ENCODE data around the gene MCM8.

GRCh38 chr20:5914859-5915258, 35.6 kb upstream of the MCM8 start:
- TF ChIP-seq BRCA1 (IDR thresholded peaks at IDR 0.05) (no peak), BRCA1 (CRISPR knock-in tag; IDR thresholded peaks at IDR 0.05) (no peak), ZSCAN29 (IDR thresholded peaks at IDR 0.05) (no peak), MTF1 (CRISPR knock-in tag; IDR thresholded peaks at IDR 0.05; ENCODE audit: borderline replicate concordance) (no peak), ZNF561 (CRISPR knock-in tag; conservative IDR thresholded peaks at IDR 0.05) (no peak), CREBBP (IDR thresholded peaks at IDR 0.05; ENCODE audit: low read depth, low read length) (no peak), ATF3 (IDR thresholded peaks at IDR 0.05) (no peak), ATF3 (CRISPR knock-in tag; conservative IDR thresholded peaks at IDR 0.05) (no peak), HNRNPK (IDR thresholded peaks at IDR 0.05; ENCODE audit: low read depth, low read length, poor library complexity, severe bottlenecking) (no peak), WHSC1 (IDR thresholded peaks at IDR 0.05; ENCODE audit: low read length) (no peak), SRSF1 (IDR thresholded peaks at IDR 0.05; ENCODE audit: low read depth, low read length) (no peak), GTF2F1 (IDR thresholded peaks at IDR 0.05; ENCODE audit: low read depth, low read length) (no peak), RFX5 (IDR thresholded peaks at IDR 0.05; ENCODE audit: low read depth, low read length) (no peak), EZH2 (IDR thresholded peaks at IDR 0.05; ENCODE audit: borderline replicate concordance, low read depth, low read length) (no peak), UBTF (IDR thresholded peaks at IDR 0.05; ENCODE audit: borderline replicate concordance in 1 of 2, low read depth in 2 of 2, low read length in 2 of 2) (no peak)
- TF ChIP-seq, protein P1, sequence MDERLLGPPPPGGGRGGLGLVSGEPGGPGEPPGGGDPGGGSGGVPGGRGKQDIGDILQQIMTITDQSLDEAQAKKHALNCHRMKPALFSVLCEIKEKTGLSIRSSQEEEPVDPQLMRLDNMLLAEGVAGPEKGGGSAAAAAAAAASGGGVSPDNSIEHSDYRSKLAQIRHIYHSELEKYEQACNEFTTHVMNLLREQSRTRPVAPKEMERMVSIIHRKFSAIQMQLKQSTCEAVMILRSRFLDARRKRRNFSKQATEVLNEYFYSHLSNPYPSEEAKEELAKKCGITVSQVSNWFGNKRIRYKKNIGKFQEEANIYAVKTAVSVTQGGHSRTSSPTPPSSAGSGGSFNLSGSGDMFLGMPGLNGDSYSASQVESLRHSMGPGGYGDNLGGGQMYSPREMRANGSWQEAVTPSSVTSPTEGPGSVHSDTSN (CRISPR knock-in tag; IDR thresholded peaks at IDR 0.05; ENCODE audit: low read depth) = no peak
- TF ChIP-seq, protein P1 (tag; conservative IDR thresholded peaks at IDR 0.05; ENCODE audit: low read depth) = no peak
